Adrenal gland (tissue), 12 donors: ENCODE measurements around the gene TAC3. TPM values are rescaled to one million over a fixed set of nuclear protein-coding genes. Genes with fewer than 3 reads are reported as not detected.

ENCODE experiments used
- DNase-seq, 7 donors: peaks; one replicate each; pipeline ENCODE4 v3.0.0-alpha.2; 2019 to 2020
- H3K27ac ChIP-seq, 5 donors: fragments of 200-600 bp; sonication (generic) in 4 of 5; 1 replicate in 3 of 5; 2 replicates in 2 of 5; pipeline versions ENCODE4 v1.5.1 to v1.8.0; 2016 to 2020; ENCODE audit warnings: mild to moderate bottlenecking in 1 of 5
- H3K27me3 ChIP-seq: fragments of 200-600 bp; 2 replicates; pipeline ENCODE4 v1.8.0; 2021
- H3K36me3 ChIP-seq, 2 donors: fragments of 200-600 bp; replicated peaks in 1 of 2; 1 replicate in 1 of 2; 2 replicates in 1 of 2; pipeline versions ENCODE4 v1.5.1 to v1.8.0; 2018 to 2022
- H3K4me1 ChIP-seq, 2 donors: fragments of 200-600 bp; replicated peaks in 1 of 2; 1 replicate in 1 of 2; 2 replicates in 1 of 2; pipeline versions ENCODE4 v1.5.1 to v1.8.0; 2018 to 2021
- H3K4me3 ChIP-seq, 4 donors: fragments of 200-600 bp; sonication (generic) in 3 of 4; one replicate each; pipeline ENCODE4 v1.5.1; 2016 to 2018
- H3K9me3 ChIP-seq, 3 donors: fragments of 200-600 bp; sonication (generic) in 1 of 3; replicated peaks in 1 of 3; 1 replicate in 2 of 3; 2 replicates in 1 of 3; pipeline versions ENCODE4 v1.5.1 to v1.8.0; 2016 to 2021
- POLR2A ChIP-seq, 2 donors: fragments of 450-650 bp; IDR thresholded peaks; one replicate each; pipeline ENCODE4 v1.6.1; 2017; ENCODE audit warnings: antibody characterized with exemption in 2 of 2, mild to moderate bottlenecking in 2 of 2, moderate library complexity in 1 of 2
- WGBS, 4 donors: extraction: QIAGEN DNeasy Blood & Tissue Kit in 2 of 4; methylation state at CpG; one replicate each; pipeline versions ENCODE4 v1.1.5 to v1.1.7; 2013 to 2017; 5-methylcytosine and 5-hydroxymethylcytosine counted together
- intact Hi-C, 2 donors: fragments of 100-400 bp; cut with DNase I; formaldehyde crosslinking; loops; one replicate each; pipeline versions ENCODE4 v1.14.1 to v1.15.0; 2022 to 2023
- polyA plus RNA-seq, 3 donors: library from polyadenylated mRNA; stranded (reverse); fragments of 200-250 nt in 2 of 3; fragments of 350-450 nt in 1 of 3; fragmentation: Illumina TruSeq in 1 of 3; extraction: RNeasy Lipid Tissue Mini Kit (QIAGEN cat#74804) in 1 of 3; gene quantifications; one replicate each; pipeline ENCODE4 v1.2.3, GENCODE V29; 2013 to 2014
- total RNA-seq, 9 donors: library from RNA; depleted of rRNA in 4 of 9; stranded (reverse); fragments of >200 nt in 4 of 9; fragments of 120-200 nt in 1 of 9; fragmentation: NEBNext Ultra II Directional in 1 of 9; extraction: Animal tissue kit (Norgen Biotek cat#: 25700) in 1 of 9; gene quantifications; one replicate each; pipeline versions ENCODE4 v1.1.0 to v1.2.4, GENCODE V29; 2013 to 2023
- TF ChIP-seq, protein P1 (sequence below), 6 experiments: fragments of 450-650 bp in 4 of 6; fragments of 200-600 bp in 2 of 6; sonication (generic) in 1 of 6; IDR thresholded peaks; 1 replicate in 5 of 6; 2 replicates in 1 of 6; pipeline versions ENCODE4 v1.5.1 to v1.8.0; 2016 to 2021; ENCODE audit warnings: antibody characterized with exemption in 6 of 6, mild to moderate bottlenecking in 2 of 6, moderate library complexity in 1 of 6
- donor health status: healthy with polysubstance abuse.
- donor health status: Bipolar disorder and iron deficiency.
- donor health status: DM: yes; HTN: yes; CAD: no.
- donor health status: DM: no; HTN: no; CAD: no.
- donor health status: DM: no; HTN: no; CAD: no.
- donor health status: DM: yes; HTN: yes; CAD: no.

TAC3 gene
- total and polyA plus RNA-seq, 12 donors = 0.39 to 1.1 (median 0.46) TPM; not detected in 9

DNA sequence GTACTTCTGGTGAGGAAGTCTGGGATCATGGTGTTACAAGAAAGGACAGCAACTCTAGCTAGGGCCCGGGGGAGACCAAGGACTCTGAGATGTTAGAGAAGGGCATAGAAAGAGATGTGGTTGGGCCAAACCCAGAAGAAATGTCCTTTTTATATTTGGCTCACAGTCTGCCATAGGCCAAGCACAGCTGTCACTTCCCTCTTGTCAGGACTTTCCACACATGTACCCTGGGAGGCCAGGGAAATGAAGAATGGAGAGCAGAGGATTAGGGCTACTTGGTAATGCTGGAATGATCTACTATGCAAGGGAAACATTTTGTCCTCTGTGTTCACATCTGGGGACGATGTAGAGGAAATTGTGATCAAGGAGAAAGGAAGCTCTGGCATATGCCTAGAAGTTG, 24.4 kb upstream of the TAC3 start:
- WGBS, 4 donors = 66 to 82% (median 69%) methylated on average over 2 of the region's 2 CpGs
- intact Hi-C loops = no loop called here
- H3K27me3 ChIP-seq = no peaks in the 10 kb centered on the region
- DNase-seq = no peak
- no peaks in the 10 kb centered on the region for H3K9me3 ChIP-seq
- H3K4me3 ChIP-seq = no peak overlapping the region
- no peaks in the 10 kb centered on the region for H3K36me3 ChIP-seq
- H3K27ac ChIP-seq = no peak overlapping the region
- TF ChIP-seq, protein P1, sequence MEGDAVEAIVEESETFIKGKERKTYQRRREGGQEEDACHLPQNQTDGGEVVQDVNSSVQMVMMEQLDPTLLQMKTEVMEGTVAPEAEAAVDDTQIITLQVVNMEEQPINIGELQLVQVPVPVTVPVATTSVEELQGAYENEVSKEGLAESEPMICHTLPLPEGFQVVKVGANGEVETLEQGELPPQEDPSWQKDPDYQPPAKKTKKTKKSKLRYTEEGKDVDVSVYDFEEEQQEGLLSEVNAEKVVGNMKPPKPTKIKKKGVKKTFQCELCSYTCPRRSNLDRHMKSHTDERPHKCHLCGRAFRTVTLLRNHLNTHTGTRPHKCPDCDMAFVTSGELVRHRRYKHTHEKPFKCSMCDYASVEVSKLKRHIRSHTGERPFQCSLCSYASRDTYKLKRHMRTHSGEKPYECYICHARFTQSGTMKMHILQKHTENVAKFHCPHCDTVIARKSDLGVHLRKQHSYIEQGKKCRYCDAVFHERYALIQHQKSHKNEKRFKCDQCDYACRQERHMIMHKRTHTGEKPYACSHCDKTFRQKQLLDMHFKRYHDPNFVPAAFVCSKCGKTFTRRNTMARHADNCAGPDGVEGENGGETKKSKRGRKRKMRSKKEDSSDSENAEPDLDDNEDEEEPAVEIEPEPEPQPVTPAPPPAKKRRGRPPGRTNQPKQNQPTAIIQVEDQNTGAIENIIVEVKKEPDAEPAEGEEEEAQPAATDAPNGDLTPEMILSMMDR (IDR thresholded peaks at IDR 0.05) = no peak
- no peak for TF ChIP-seq POLR2A (IDR thresholded peaks at IDR 0.05)
- no peaks in the 10 kb centered on the region for H3K4me1 ChIP-seq

DNA sequence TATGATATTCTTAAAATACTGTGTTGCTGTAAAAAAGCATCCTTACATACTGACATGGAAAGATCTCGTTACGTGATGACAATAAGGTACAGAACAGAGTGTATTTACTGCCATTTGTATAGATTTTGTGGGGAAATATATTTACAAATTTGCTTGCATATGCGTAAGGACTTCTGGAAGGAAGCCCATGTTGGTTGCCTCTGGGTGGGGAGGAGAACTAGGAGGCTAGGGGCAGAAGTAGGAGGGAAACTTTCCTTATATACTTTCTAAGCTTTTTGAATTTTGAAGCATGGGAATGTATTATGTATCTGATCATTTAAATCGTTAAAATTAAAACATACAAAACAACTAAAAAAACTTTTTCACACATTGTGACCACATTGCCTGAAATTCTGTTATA, 23.9 kb upstream of the TAC3 start:
- intact Hi-C loops = no loop called here
- no peak overlapping the region for H3K4me3 ChIP-seq
- no peak for TF ChIP-seq POLR2A (IDR thresholded peaks at IDR 0.05)
- TF ChIP-seq, protein P1 (IDR thresholded peaks at IDR 0.05) = no peak
- H3K4me1 ChIP-seq = no peaks in the 10 kb centered on the region
- no peak overlapping the region for H3K27ac ChIP-seq
- H3K27me3 ChIP-seq = no peaks in the 10 kb centered on the region
- H3K9me3 ChIP-seq = no peaks in the 10 kb centered on the region
- WGBS, 4 donors = 83 to 92% (median 86%) methylated on average over 4 of the region's 4 CpGs
- no peaks in the 10 kb centered on the region for H3K36me3 ChIP-seq
- DNase-seq = no peak

DNA sequence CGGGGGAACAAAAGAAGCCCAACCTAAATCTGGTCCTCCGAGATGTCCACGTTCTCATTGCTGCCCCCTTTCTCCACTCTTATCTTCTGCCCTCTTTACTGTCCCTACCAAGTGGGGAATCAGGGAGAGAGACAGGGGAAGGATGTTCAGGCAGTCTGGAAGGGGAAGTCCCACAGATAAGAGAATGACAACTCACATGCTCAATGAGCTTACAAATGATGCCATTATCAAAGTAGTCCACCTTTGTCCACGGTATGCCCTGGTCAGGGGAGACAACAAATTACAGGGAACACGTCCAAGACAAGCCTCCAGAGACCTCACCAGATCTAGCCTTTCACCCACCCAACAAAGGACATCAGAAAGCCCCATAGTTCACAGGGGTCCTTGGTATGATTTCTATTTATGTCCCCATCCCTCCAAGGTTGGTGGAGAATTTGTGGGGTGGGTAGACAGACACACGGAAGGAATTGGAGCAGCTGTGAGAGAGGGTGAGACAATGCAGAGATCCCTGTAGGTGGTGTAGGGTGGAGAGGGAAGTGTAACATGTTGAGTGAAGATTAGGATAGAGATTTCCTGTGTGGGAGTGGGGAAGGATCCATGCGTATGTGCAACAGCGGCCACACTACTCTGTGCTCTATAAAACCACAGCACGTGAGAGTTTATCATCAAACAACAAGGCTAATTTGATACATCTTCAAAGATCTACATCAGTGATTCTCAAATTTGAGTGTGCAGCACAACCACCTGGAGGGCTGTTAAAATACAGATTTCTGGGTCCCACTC, 22.9 kb upstream of the TAC3 start:
- H3K4me3 ChIP-seq = no peak overlapping the region
- no peaks in the 10 kb centered on the region for H3K9me3 ChIP-seq
- 81 to 86% (median 86%) methylated on average over 9 of the region's 9 CpGs for WGBS, 4 donors
- TF ChIP-seq POLR2A (IDR thresholded peaks at IDR 0.05) = no peak
- TF ChIP-seq, protein P1 (IDR thresholded peaks at IDR 0.05) = no peak
- H3K27me3 ChIP-seq = no peaks in the 10 kb centered on the region
- H3K4me1 ChIP-seq = no peaks in the 10 kb centered on the region
- no peak overlapping the region for H3K27ac ChIP-seq
- intact Hi-C loops = no loop called here
- no peaks in the 10 kb centered on the region for H3K36me3 ChIP-seq
- DNase-seq = no peak

DNA sequence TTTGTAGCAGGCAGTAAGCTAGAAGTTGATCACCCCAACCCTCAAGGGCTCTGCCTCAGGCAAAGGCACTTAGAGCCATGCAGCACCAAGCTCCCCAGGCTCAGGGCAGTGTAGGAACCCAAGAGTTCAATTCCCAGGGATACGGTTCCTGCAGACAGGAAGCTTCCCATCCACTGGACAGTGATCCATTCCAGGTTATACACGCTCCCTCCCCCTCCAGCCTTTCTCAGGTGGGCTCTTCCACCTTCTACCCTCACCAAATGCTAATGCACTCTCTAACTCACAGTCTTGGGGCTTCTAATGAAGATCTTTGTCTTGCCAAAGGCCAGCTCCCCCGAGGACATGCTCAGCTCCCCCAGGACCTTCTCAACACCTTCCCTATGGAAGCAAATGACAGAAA, 20.9 kb upstream of the TAC3 start:
- TF ChIP-seq, protein P1 (IDR thresholded peaks at IDR 0.05) = no peak
- TF ChIP-seq POLR2A (IDR thresholded peaks at IDR 0.05) = no peak
- Histone ChIP-seq H3K36me3 (no peaks in the 10 kb centered on the region), H3K9me3 (no peaks in the 10 kb centered on the region), H3K4me1 (no peaks in the 10 kb centered on the region), H3K27me3 (no peaks in the 10 kb centered on the region), H3K4me3 (no peak overlapping the region), H3K27ac (no peak overlapping the region)
- 79 to 91% (median 83%) methylated on average over 3 of the region's 3 CpGs for WGBS, 4 donors
- no peak for DNase-seq
- intact Hi-C loops = no loop called here
